ENCODE measurements around the gene TRPV2. TPM values are rescaled to one million over a fixed set of nuclear protein-coding genes. Genes with fewer than 3 reads are reported as not detected.

Gene TRPV2
- total RNA-seq, 1 donor from 2014 or later = 2.1 TPM

GRCh38 chr17:16463358-16464302 is 48.3 kb downstream of the TRPV2 start:
- no peak for DNase-seq (ENCODE audit: low spot score in 2 of 2, unreplicated experiment in 2 of 2)
- no peak for TF ChIP-seq CTCF (IDR thresholded peaks at IDR 0.05; ENCODE audit: unreplicated experiment)
- Mint-ChIP-seq H3K4me1 (peaks cover 10% of the 10 kb centered on the region), H3K27ac (peak overlapping the region; percentile 30), H3K36me3 (peaks cover 2% of the 10 kb centered on the region), H3K4me3 (no peak overlapping the region), H3K27me3 (ENCODE audit: low read depth) (no peaks in the 10 kb centered on the region), H3K9me3 (no peaks in the 10 kb centered on the region)

- DNase-seq (ENCODE audit: low spot score in 2 of 2, unreplicated experiment in 2 of 2) = no peak
- no peak overlapping the region for H3K27ac Mint-ChIP-seq
- H3K9me3 Mint-ChIP-seq = no peaks in the 10 kb centered on the region
- no peak for TF ChIP-seq CTCF (IDR thresholded peaks at IDR 0.05; ENCODE audit: unreplicated experiment)
- H3K27me3 Mint-ChIP-seq (ENCODE audit: low read depth) = no peaks in the 10 kb centered on the region
- peaks cover 10% of the 10 kb centered on the region for H3K4me1 Mint-ChIP-seq
- no peak overlapping the region for H3K4me3 Mint-ChIP-seq
- H3K36me3 Mint-ChIP-seq = peaks cover 2% of the 10 kb centered on the region
Observed at GRCh38 chr17:16464303-16465051, 49.1 kb downstream of the TRPV2 start.

- H3K27ac Mint-ChIP-seq = no peak overlapping the region
- TF ChIP-seq CTCF (IDR thresholded peaks at IDR 0.05; ENCODE audit: unreplicated experiment) = no peak
- no peak overlapping the region for H3K4me3 Mint-ChIP-seq
- no peaks in the 10 kb centered on the region for H3K27me3 Mint-ChIP-seq (ENCODE audit: low read depth)
- H3K36me3 Mint-ChIP-seq = peaks cover 2% of the 10 kb centered on the region
- DNase-seq (ENCODE audit: low spot score in 2 of 2, unreplicated experiment in 2 of 2) = no peak
- H3K4me1 Mint-ChIP-seq = peaks cover 11% of the 10 kb centered on the region
- H3K9me3 Mint-ChIP-seq = no peaks in the 10 kb centered on the region
Observed at GRCh38 chr17:16465052-16465312, 49.6 kb downstream of the TRPV2 start.

GRCh38 chr17:16465861-16466338 is 50.5 kb downstream of the TRPV2 start:
- no peaks in the 10 kb centered on the region for H3K27me3 Mint-ChIP-seq (ENCODE audit: low read depth)
- TF ChIP-seq CTCF (IDR thresholded peaks at IDR 0.05; ENCODE audit: unreplicated experiment) = no peak
- H3K27ac Mint-ChIP-seq = no peak overlapping the region
- peaks cover 14% of the 10 kb centered on the region for H3K4me1 Mint-ChIP-seq
- DNase-seq (ENCODE audit: low spot score in 2 of 2, unreplicated experiment in 2 of 2) = no peak
- no peak overlapping the region for H3K4me3 Mint-ChIP-seq
- H3K36me3 Mint-ChIP-seq = peaks cover 2% of the 10 kb centered on the region
- H3K9me3 Mint-ChIP-seq = no peaks in the 10 kb centered on the region

GRCh38 chr17:16466407-16466806 is 51.0 kb downstream of the TRPV2 start:
- Mint-ChIP-seq H3K4me1 (peaks cover 14% of the 10 kb centered on the region), H3K27ac (no peak overlapping the region), H3K36me3 (peaks cover 2% of the 10 kb centered on the region), H3K9me3 (no peaks in the 10 kb centered on the region), H3K4me3 (no peak overlapping the region), H3K27me3 (ENCODE audit: low read depth) (no peaks in the 10 kb centered on the region)
- no peak for DNase-seq (ENCODE audit: low spot score in 2 of 2, unreplicated experiment in 2 of 2)
- no peak for TF ChIP-seq CTCF (IDR thresholded peaks at IDR 0.05; ENCODE audit: unreplicated experiment)
